Astrocyte of the hippocampus (primary cell): ENCODE results near the gene MITD1.
"Not testable (repeated sequence)": the region's sequence is repeated elsewhere in the genome, so short reads cannot be mapped to it uniquely, and the experiment has no call there.

Experiments
- DNase-seq: peaks from one replicate; pipeline ENCODE4 v3.0.0; 2011; ENCODE audit warnings: low read depth, low spot score

Gene MITD1

GRCh38 chr2:99154643-99155536 lies 26.0 kb downstream of the MITD1 start, which contains the start of the genes LIPT1 and TSGA10:
Gene LIPT1, plus strand, starts transcription at chr2:99154967. Its CDS starts 6,991 bp downstream, at chr2:99161958.
Gene TSGA10, minus strand, starts transcription at chr2:99154942. Its CDS starts 45,503 bp downstream, at chr2:99109439.
- DNase-seq: peak; percentile 96

- peak; percentile 33 for DNase-seq
Observed at GRCh38 chr2:99153921-99154604, 26.8 kb downstream of the MITD1 start.

DNA sequence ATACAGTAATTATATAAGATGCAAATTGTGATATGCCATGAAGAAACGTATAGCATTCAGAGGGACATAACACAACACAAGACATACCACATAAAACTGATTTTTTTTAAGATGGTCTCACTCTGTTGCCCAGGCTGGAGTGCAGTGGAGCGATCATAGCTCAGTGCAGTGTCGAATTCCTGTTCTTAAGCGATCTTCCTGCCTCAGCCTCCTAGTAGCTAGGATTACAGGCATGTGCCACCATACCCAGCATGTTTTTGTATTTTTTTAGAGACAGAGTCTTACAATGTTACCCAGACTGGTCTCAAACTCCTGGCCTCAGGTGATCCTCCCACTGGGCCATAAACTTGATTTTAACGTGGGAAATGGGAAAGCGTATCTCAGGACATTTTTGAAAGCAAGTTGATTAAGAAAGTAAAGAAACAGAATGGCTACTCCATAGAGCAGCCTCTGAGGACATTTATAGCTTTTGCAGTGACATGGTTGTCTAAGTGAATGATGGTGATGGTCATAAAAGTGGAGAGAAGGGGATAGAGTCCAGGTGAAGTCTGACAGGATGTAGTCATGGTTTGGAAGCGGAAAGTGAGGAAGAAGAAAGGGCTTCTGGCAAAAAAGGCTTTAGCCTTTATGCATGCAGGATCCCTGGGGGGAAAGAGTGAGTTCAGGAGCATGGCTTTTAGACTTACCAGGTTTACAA lies 28.5 kb downstream of the MITD1 start:
- DNase-seq: no peak

GRCh38 chr2:99150706-99151105 lies 30.2 kb downstream of the MITD1 start:
- no peak for DNase-seq

DNA sequence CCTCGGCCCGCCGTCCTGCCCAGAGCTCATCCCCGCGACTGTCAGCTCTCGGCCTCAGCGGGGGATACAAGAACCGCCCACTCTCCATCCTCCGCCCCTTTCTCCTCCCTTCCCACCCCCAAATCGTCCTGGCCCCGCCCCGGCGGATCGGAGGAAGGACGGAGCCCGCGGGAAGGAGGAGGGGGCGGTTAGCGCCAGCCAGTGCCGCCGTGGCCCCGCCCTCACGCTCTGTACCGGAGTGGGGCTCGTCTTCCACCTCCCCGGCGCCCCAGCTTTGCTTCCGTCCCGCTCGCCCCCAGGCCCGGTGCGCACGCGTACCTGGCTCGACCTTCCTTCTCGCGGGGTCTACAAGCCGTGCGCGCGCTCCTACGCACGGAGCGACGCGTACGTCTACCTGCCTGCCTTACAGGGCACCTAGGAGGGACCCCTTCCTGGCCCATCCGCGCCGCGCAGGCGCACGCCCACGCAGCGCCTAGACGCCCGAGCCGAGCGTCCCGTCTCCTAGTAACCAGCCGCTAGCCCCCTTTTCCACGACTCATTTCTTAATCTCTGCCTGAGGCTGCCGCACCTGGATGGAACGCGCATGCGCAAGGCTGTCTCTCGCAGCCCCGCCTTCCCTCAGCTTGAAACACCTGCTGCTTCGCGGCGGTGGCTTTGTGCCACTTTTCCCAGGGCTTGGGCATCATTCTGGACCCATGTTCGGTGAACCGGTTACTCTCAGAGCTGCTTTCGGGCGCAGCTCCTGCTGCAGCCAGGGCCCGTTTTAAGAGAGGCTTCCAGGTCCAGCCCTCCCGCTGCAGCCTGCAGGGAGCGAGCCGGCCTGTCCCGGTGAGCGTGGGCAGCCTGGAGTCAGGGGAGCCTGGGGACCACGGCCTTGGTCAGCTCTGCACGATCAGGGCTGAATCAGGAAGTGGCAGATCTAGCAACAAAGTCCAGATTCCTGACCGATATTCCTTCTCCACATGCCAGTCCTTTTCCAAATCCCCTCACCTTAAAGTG lies 39.4 kb downstream of the MITD1 start, which contains the start of gene C2orf15:
TSS of gene C2orf15 (plus strand) at position 598 of the 999 bp plus-strand sequence. CDS start 8,852 bp downstream, outside the sequence.
- peak; percentile 94 for DNase-seq

DNA sequence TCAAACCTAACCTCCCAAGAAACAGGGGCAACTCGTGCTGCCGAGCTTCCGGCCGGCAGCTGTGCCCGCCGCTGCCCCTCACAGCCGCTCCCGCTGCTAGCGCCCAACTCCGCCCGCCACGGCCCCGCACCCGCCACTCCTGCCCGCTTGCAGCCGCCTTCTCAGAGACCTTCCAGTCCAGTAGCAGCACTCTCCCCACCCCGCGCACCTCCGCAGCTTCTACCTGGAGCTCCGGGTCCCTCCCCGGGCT lies 40.1 kb downstream of the MITD1 start:
- no peak for DNase-seq

GRCh38 chr2:99140056-99140859 lies 40.6 kb downstream of the MITD1 start:
- no peak for DNase-seq

DNA sequence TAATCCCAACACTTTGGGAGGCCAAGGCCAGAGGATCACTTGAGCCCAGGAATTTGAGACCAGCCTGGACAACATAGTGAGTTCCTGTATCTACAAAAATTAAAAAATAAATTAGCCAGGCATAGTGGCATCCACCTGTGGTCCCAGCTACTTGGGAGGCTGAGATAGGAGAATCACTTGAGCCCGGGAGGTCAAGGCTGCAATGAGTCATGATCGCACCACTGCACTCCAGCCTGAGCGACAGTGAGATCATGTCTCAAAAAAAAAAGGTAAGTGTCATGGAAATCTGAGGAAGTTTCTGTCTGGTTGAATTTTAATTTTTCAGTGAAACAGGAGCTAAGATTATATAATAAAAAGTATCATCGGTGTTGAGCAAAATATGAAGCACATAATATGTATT lies 41.9 kb downstream of the MITD1 start:
- DNase-seq: no peak

DNA sequence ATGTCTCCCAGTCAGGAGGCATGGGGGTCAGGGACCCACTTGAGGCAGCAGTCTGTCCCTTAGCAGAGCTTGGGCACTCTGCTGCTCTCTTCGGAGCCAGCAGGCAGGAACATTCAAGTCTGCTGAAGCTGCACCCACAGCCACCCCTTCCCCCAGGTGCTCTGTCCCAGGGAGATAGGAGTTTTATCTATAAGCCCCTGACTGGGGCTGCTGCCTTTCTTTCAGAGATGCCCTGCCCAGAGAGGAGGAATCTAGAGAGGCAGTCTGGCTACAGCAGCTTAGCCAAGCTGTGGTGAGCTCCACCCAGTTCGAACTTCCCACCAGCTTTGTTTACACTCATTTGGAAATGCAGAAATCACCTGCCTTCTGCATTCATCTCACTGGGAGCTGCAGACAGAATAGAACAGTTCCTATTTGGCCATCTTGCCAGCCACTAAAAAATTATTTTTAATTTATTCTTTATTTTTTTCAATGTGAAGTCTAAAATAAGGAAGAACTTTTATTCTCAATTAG lies 45.8 kb downstream of the MITD1 start:
- not testable (repeated sequence) for DNase-seq

GRCh38 chr2:99127981-99128380 lies 52.9 kb downstream of the MITD1 start:
- no peak for DNase-seq
